ENCODE results near the gene SPNS2.
A peak's percentile ranks its signal among the peaks of the same experiment; 100 is the strongest.

Gene SPNS2

GRCh38 chr17:4487820-4488716, 10.6 kb upstream of the SPNS2 start:
- Mint-ChIP-seq H3K27me3 (peaks cover 7% of the 10 kb centered on the region), H3K27ac (no peak overlapping the region)

GRCh38 chr17:4488989-4489595, 9.6 kb upstream of the SPNS2 start:
- Mint-ChIP-seq H3K9me3 (no peaks in the 10 kb centered on the region), H3K4me3 (no peak overlapping the region), H3K27me3 (peaks cover 10% of the 10 kb centered on the region), H3K27ac (no peak overlapping the region), H3K36me3 (ENCODE audit: low read depth) (no peaks in the 10 kb centered on the region), H3K4me1 (ENCODE audit: low read depth) (peaks cover 66% of the 10 kb centered on the region)
- intact Hi-C loops (cut with micrococcal nuclease), result no loop called here

More at GRCh38 chr17:4487820-4488716, 10.6 kb upstream of the SPNS2 start:
- intact Hi-C loops (cut with micrococcal nuclease), result no loop called here
- no peaks in the 10 kb centered on the region for H3K9me3 Mint-ChIP-seq
- peaks cover 60% of the 10 kb centered on the region for H3K4me1 Mint-ChIP-seq (ENCODE audit: low read depth)
- H3K36me3 Mint-ChIP-seq (ENCODE audit: low read depth), result no peaks in the 10 kb centered on the region
- no peak overlapping the region for H3K4me3 Mint-ChIP-seq

GRCh38 chr17:4490109-4490591, 8.5 kb upstream of the SPNS2 start:
- intact Hi-C loops (cut with micrococcal nuclease), result loop anchor here (10.0 kb wide), 1 partner anchor 55 kb away; the partner anchor contains the start of gene SPNS3
- no peak overlapping the region for H3K4me3 Mint-ChIP-seq
- H3K4me1 Mint-ChIP-seq (ENCODE audit: low read depth), result peaks cover 66% of the 10 kb centered on the region
- peaks cover 10% of the 10 kb centered on the region for H3K27me3 Mint-ChIP-seq
- no peak overlapping the region for H3K27ac Mint-ChIP-seq
- no peaks in the 10 kb centered on the region for H3K9me3 Mint-ChIP-seq
- H3K36me3 Mint-ChIP-seq (ENCODE audit: low read depth), result no peaks in the 10 kb centered on the region

- Mint-ChIP-seq H3K9me3 (no peaks in the 10 kb centered on the region), H3K36me3 (ENCODE audit: low read depth) (no peaks in the 10 kb centered on the region), H3K27ac (no peak overlapping the region), H3K4me1 (ENCODE audit: low read depth) (peaks cover 65% of the 10 kb centered on the region), H3K27me3 (peaks cover 10% of the 10 kb centered on the region), H3K4me3 (no peak overlapping the region)
- intact Hi-C loops (cut with micrococcal nuclease), result loop anchor here (10.0 kb wide), 1 partner anchor 56 kb away; the partner anchor contains the start of gene SPNS3
Observed at GRCh38 chr17:4490637-4491061, 8.0 kb upstream of the SPNS2 start.

GRCh38 chr17:4492721-4493561, 5.7 kb upstream of the SPNS2 start:
- H3K4me1 Mint-ChIP-seq (ENCODE audit: low read depth), result peaks cover 42% of the 10 kb centered on the region
- peak overlapping the region; percentile 8 for H3K27ac Mint-ChIP-seq
- peaks cover 19% of the 10 kb centered on the region for H3K27me3 Mint-ChIP-seq

GRCh38 chr17:4497101-4497824, 1.4 kb upstream of the SPNS2 start:
- intact Hi-C loops (cut with micrococcal nuclease), result loop anchor here (10.0 kb wide), 1 partner anchor 62 kb away; the partner anchor contains the start of gene SPNS3
- no peak overlapping the region for H3K4me3 Mint-ChIP-seq

More at GRCh38 chr17:4492721-4493561, 5.7 kb upstream of the SPNS2 start:
- intact Hi-C loops (cut with micrococcal nuclease), result loop anchor here (10.0 kb wide), 1 partner anchor 58 kb away; the partner anchor contains the start of gene SPNS3
- Mint-ChIP-seq H3K4me3 (no peak overlapping the region), H3K36me3 (ENCODE audit: low read depth) (no peaks in the 10 kb centered on the region), H3K9me3 (no peaks in the 10 kb centered on the region)

GRCh38 chr17:4499431-4500190, 930 bp downstream of the SPNS2 start:
- peak overlapping the region; percentile 25 for H3K27ac Mint-ChIP-seq
- no peaks in the 10 kb centered on the region for H3K9me3 Mint-ChIP-seq
- H3K27me3 Mint-ChIP-seq, result peaks cover 69% of the 10 kb centered on the region
- H3K36me3 Mint-ChIP-seq (ENCODE audit: low read depth), result no peaks in the 10 kb centered on the region
- peak overlapping the region; percentile 74 for H3K4me3 Mint-ChIP-seq
- intact Hi-C loops (cut with micrococcal nuclease), result loop anchor here (10.0 kb wide), 1 partner anchor 65 kb away; the partner anchor contains the start of gene SPNS3
- H3K4me1 Mint-ChIP-seq (ENCODE audit: low read depth), result peaks cover 22% of the 10 kb centered on the region

More at GRCh38 chr17:4497101-4497824, 1.4 kb upstream of the SPNS2 start:
- Mint-ChIP-seq H3K9me3 (no peaks in the 10 kb centered on the region), H3K27ac (no peak overlapping the region), H3K36me3 (ENCODE audit: low read depth) (no peaks in the 10 kb centered on the region), H3K27me3 (peaks cover 52% of the 10 kb centered on the region), H3K4me1 (ENCODE audit: low read depth) (peaks cover 30% of the 10 kb centered on the region)

GRCh38 chr17:4500191-4500571, 1.5 kb downstream of the SPNS2 start:
- H3K27ac Mint-ChIP-seq, result no peak overlapping the region
- H3K27me3 Mint-ChIP-seq, result peaks cover 75% of the 10 kb centered on the region
- H3K36me3 Mint-ChIP-seq (ENCODE audit: low read depth), result no peaks in the 10 kb centered on the region
- peak overlapping the region; percentile 74 for H3K4me3 Mint-ChIP-seq
- intact Hi-C loops (cut with micrococcal nuclease), result no loop called here
- no peaks in the 10 kb centered on the region for H3K9me3 Mint-ChIP-seq
- peaks cover 24% of the 10 kb centered on the region for H3K4me1 Mint-ChIP-seq (ENCODE audit: low read depth)

GRCh38 chr17:4501295-4501949, 2.7 kb downstream of the SPNS2 start:
- H3K4me1 Mint-ChIP-seq (ENCODE audit: low read depth), result peaks cover 24% of the 10 kb centered on the region
- no peak overlapping the region for H3K27ac Mint-ChIP-seq
- H3K9me3 Mint-ChIP-seq, result no peaks in the 10 kb centered on the region
- H3K27me3 Mint-ChIP-seq, result peaks cover 85% of the 10 kb centered on the region
- H3K4me3 Mint-ChIP-seq, result no peak overlapping the region
- intact Hi-C loops (cut with micrococcal nuclease), result no loop called here
- no peaks in the 10 kb centered on the region for H3K36me3 Mint-ChIP-seq (ENCODE audit: low read depth)

GRCh38 chr17:4502466-4503154, 3.9 kb downstream of the SPNS2 start:
- no peak overlapping the region for H3K4me3 Mint-ChIP-seq

GRCh38 chr17:4503283-4504025, 4.8 kb downstream of the SPNS2 start:
- Mint-ChIP-seq H3K27me3 (peaks cover 72% of the 10 kb centered on the region), H3K27ac (no peak overlapping the region), H3K36me3 (ENCODE audit: low read depth) (no peaks in the 10 kb centered on the region), H3K9me3 (no peaks in the 10 kb centered on the region), H3K4me1 (ENCODE audit: low read depth) (peaks cover 24% of the 10 kb centered on the region), H3K4me3 (no peak overlapping the region)
- intact Hi-C loops (cut with micrococcal nuclease), result no loop called here

More at GRCh38 chr17:4502466-4503154, 3.9 kb downstream of the SPNS2 start:
- H3K36me3 Mint-ChIP-seq (ENCODE audit: low read depth), result no peaks in the 10 kb centered on the region
- H3K9me3 Mint-ChIP-seq, result no peaks in the 10 kb centered on the region
- H3K27me3 Mint-ChIP-seq, result peaks cover 73% of the 10 kb centered on the region
- intact Hi-C loops (cut with micrococcal nuclease), result no loop called here
- H3K4me1 Mint-ChIP-seq (ENCODE audit: low read depth), result peaks cover 24% of the 10 kb centered on the region
- H3K27ac Mint-ChIP-seq, result no peak overlapping the region
